GM03348 (cell line): ENCODE measurements around the gene TEDC1.

Experiments used
- DNase-seq: peaks from one replicate; pipeline ENCODE4 v3.0.0; 2012; ENCODE audit warnings: low spot score

TEDC1 gene

DNA sequence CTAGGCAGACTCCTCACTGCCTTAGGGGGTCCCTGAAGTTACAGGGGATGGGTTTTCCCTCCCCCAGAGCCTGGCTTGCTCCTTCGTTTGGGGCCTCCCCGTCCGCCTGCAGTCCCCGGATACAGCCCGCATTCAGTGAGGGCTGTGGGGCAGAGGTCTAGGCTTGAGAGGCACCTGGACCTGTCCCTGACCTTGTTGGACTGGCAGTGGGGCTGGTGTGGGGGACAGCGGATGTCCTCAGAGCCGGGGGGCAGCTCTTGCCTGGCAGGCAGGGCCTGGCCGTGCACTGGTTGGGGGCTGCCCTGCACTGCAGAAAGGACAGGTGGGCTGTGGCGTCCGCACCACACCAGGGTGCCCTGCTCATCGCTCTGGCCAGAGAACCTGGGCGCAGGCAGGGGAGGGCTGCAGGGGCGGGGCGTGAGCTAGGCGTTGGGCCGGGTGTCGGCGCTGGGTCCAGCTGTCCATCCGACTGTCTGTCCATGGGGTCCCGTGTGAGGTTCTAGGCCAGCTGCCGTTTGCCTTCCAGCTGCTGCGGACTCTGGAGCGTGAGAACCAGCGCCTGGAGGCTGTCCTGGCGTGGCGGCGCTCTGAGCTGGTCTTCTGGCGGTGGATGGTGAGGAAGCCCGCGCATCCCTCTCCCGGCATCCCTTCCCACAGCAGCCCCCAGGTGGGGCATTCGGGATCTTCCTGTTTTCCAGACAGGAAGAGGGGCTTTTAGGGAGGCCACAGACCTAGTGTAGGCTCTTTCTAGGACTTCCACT is 6.0 kb downstream of the TEDC1 start:
- no peak for DNase-seq

DNA sequence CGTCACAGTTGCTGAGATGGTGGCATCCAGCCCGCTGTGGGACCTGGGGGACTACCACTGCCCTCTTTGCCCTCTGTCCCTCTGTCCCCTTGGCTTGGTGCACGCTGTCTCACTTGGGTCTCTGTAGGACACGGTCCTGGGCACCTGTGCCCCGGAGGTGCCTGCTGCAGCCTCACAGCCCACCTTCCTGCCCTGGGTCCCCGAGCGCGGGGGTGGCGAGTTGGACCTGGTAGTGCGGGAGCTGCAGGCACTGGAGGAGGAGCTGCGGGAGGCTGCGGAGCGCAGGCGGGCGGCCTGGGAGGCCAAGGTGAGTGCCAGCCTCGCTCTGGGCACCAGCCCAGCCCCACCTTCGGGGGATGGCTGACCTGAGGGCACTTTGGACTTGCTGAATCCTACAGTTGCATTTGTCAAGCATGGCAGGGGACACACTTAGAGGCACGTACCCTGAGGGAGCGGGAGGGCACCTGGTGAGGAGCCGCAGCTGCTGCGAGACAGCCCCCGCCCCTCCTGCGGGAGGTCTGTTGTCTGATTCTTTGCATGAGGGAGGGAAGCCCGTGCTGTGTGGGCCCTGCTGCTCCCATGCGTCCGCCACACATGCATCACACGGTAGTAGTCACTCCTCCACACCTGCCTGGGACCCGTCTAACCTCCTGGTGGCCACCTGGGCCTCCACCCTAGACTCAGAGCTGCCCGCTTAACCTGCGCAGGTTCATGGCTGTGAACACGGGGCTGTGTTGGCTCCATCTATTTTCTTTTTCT is 6.8 kb downstream of the TEDC1 start:
- DNase-seq = no peak

DNA sequence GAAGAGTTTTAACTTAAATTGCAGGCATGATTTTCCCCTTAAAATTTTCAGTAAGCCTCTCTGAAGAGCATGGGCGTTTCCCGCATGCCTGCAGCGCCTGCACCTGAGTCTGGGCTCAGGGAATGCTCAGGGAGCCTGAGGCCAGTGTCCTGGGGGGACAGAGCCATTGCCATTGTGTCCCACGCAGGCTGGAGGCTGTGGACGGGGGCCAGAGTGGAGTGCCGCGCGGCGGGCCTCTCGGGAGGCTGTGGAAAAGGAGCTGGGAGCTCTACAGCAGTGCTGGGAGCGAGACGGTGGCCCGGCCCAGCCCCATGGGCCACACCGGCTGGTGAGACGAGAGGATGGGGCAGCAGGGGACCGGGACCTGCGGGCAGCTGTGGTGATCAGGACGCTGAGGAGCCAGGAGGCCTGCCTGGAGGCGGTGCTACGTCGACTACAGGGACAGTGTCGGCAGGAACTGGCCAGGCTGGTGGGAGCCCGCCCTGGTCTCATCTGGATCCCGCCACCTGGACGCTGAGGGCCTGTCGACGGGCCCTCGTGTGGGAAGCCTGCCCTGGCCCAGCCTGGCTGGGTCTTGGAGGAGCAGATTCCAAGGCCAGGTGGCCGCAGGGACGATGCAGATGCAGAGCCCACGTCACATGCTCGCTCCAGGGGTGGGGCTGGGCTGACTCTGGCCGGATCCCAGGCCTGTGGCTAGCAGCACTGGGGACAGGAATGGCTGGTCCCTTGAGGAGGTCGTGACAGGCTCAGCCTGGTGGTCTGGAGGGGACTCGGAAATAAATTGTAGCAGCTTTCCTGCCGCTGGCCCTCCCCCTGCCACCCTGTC is 7.6 kb downstream of the TEDC1 start:
- no peak for DNase-seq

- DNase-seq = no peak
Observed at GRCh38 chr14:105499256-105500035, 8.4 kb downstream of the TEDC1 start.

- no peak for DNase-seq
Observed at GRCh38 chr14:105500036-105500725, 9.1 kb downstream of the TEDC1 start.

- no peak for DNase-seq
Observed at GRCh38 chr14:105500726-105501101, 9.7 kb downstream of the TEDC1 start.

GRCh38 chr14:105501504-105502291 is 10.7 kb downstream of the TEDC1 start:
- no peak for DNase-seq

- no peak for DNase-seq
Observed at GRCh38 chr14:105502446-105503295, 11.6 kb downstream of the TEDC1 start.

DNA sequence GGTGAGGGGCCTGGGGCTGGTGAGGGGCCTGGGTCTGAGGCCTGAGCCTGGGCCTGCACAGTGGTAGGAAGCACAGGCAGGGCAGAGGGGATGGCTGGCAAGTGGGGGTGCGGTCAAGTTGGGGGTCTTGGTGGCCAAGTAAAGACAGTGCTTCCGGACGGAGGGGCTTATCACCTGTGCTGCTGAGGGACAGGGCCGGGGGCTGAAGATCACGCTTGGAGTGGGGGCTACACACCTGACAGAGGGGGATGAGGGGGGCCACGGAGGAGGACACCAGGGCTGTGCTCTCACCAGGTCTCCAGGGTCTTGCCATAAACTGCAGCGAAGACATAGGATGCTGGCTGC is 12.2 kb downstream of the TEDC1 start:
- no peak for DNase-seq

DNA sequence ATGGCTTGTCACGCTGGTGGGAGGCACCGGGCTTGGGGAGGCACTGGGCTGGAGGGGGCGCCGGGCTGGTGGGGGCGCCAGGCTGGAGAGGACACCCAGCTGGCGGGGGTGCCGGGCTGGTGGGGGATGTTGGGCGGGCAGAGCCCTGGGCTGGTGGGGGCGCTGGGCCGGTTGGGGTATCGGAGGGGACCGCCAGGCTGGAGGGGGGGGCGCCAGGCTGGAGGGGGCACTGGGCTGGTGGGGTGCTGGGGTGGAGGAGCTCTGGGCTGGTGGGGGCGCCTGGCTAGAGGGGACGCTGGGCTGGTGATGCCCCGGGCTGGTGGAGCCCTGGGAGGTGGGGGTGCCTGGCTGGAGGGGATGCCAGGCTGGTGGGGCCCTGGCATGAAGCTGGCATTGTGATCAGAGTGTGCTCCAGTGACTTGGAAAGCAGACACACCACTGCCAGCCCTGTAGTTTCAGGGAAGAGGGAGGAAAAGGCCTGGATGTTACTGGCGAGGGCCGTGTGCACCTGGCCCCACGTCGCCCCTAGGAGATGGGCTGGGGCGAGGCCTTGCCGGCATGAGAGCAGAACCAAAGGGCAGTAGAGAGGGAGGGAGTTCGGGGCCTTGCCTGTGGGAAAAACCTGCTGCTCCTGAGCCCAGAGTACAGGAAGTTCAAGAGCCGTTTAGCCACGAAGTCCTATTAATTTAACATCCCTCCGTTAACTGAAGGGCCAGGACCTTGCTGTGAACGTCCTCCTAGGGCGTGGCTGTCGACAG is 13.1 kb downstream of the TEDC1 start:
- DNase-seq = no peak

DNA sequence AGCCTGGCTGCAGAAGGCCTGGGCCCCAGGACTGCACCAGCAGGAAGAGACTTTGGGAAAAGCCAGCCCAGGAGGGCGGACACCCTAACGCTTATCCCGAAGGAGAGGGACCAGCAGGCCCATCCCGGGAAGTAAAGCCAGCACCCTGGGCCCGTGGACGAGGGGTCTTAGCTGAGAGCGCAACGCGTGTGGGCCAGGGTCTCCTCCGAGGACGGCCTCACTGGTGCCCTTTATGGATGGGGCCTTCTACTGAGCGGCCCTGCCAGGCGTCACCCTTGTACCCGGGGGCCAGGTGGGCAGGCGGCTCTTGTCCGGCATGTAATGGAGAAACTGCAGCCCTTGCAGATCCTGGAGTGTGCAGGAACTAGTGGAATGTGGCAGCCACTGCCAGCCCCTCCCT is 14.1 kb downstream of the TEDC1 start:
- DNase-seq = no peak

DNA sequence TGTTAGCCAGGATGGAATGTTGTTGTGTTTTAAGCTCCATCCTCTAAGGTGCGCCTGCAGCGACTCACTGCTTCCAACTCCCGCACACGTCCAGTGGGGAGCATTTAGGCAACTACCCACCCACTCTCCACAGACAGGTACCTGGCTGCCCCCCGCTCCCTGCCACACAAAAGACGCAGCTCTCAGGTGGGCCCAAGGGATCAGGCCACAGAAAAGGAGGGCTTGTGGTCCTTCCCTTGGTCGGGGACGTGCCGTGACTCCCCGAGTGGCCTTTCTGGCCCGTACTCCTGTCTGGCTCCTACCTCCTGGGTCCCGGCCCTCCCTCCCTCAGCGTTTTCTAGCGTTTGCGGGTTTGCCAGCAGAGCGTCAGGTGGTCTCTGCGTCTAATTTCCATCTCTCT is 16.2 kb downstream of the TEDC1 start:
- no peak for DNase-seq

- no peak for DNase-seq
Observed at GRCh38 chr14:105508069-105508468, 17.0 kb downstream of the TEDC1 start.

- no peak for DNase-seq
Observed at GRCh38 chr14:105508601-105509000, 17.6 kb downstream of the TEDC1 start.

GRCh38 chr14:105517096-105517495 is 26.1 kb downstream of the TEDC1 start:
- no peak for DNase-seq

GRCh38 chr14:105519946-105520698 is 29.1 kb downstream of the TEDC1 start:
- DNase-seq = no peak

DNA sequence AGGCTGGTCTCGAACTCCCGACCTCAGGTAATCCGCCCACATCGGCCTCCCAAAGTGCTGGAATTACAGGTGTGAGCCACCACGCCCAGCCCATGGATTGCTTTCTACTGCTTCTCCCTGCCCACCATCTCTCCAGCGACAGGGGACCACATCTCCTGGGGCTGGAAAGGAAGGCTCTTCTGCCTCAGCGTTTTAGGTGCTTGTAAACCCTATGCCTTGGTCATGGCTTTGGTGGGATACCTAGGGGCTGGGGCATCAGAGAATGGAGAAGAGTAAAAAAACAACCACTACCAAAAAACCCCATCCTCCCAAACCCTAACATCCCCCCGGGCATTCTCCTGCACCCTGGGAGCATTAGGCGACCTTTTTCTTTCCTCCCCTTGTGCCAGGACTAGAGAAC is 34.3 kb downstream of the TEDC1 start:
- DNase-seq = peak; percentile 17
